ENCODE results near the gene RSBN1L.

DNA sequence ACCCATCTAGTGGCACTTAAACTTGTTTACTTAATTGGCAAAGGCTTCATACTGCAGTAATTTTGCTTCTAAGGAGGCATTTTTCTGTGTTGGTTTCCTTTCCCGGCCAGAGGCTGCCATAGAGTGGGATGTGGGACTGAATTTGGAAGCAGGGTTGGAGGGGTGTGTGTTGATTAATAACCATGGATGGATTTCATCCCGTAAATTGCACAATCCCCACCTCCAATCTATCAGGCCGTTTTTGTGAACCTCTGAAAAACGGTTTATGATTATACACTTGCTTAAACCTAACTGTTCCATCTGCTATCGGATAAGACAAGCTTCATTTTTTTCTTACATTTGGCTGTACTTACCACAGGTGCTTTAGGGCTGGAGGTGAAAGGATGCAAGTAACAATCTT is 100.7 kb downstream of the RSBN1L start:
- TF ChIP-seq CTCF (IDR thresholded peaks at IDR 0.05) (no peak), SIN3A (IDR thresholded peaks at IDR 0.05; ENCODE audit: borderline replicate concordance, insufficient read depth, low read depth, low read length) (no peak), POLR2AphosphoS5 (IDR thresholded peaks at IDR 0.05; ENCODE audit: low read depth, low read length) (no peak), REST (IDR thresholded peaks at IDR 0.05; ENCODE audit: insufficient read depth in 1 of 2, low read depth in 2 of 2, low read length in 1 of 2) (no peak)

All from Panc1 (cell line).